WTC11 (cell line): ENCODE data around the gene SNX15. TPM values are rescaled to one million over a fixed set of nuclear protein-coding genes. Genes with fewer than 3 reads are reported as not detected.

Source experiments
- ATAC-seq: fragments of 200-7000 bp; cut with Tn5 transposase; 2 replicates; pipeline ENCODE4 v1.10.0; 2021; ENCODE audit warnings: mild to moderate bottlenecking, moderate library complexity
- CTCF ChIA-PET: fragments of 300-600 bp; sonication (Branson Sonifier 250); formaldehyde crosslinking; loops from one replicate; lab custom pipeline; 2021; ENCODE audit warnings: antibody characterized with exemption; lab: Charles Lee
- POLR2A ChIA-PET: fragments of 350-600 bp; sonication (Branson Sonifier 250); formaldehyde crosslinking; loops from one replicate; lab custom pipeline; 2021; ENCODE audit warnings: antibody characterized with exemption; lab: Charles Lee
- DNase-seq: peaks from one replicate; pipeline ENCODE4 v3.0.0; 2021; ENCODE audit warnings: low spot score
- H3K27ac Mint-ChIP-seq: 2 replicates; pipeline ENCODE4 v1.8.0; 2021; ENCODE audit warnings: mixed read lengths
- H3K27me3 Mint-ChIP-seq: 2 replicates; pipeline ENCODE4 v1.8.0; 2021; ENCODE audit warnings: low read depth, mild to moderate bottlenecking, moderate library complexity, mixed read lengths
- H3K36me3 Mint-ChIP-seq: 2 replicates; pipeline ENCODE4 v1.8.0; 2021; ENCODE audit warnings: mixed read lengths
- H3K4me1 Mint-ChIP-seq: 2 replicates; pipeline ENCODE4 v1.8.0; 2022; ENCODE audit warnings: mixed read lengths
- H3K4me3 Mint-ChIP-seq: 2 replicates; pipeline ENCODE4 v1.8.0; 2021; ENCODE audit warnings: mild to moderate bottlenecking, moderate library complexity, mixed read lengths
- H3K9me3 Mint-ChIP-seq: 2 replicates; pipeline ENCODE4 v1.8.0; 2021; ENCODE audit warnings: mixed read lengths
- AFF4 ChIP-seq: sonication (generic); formaldehyde crosslinking; IDR thresholded peaks from 2 replicates; pipeline ENCODE4 v1.8.1; 2023; ENCODE audit warnings: mild to moderate bottlenecking, missing genetic modification reagents, borderline replicate concordance
- ESRRA ChIP-seq: sonication (generic); formaldehyde crosslinking; IDR thresholded peaks from 2 replicates; pipeline ENCODE4 v1.8.1; 2022; ENCODE audit warnings: mild to moderate bottlenecking, missing genetic modification reagents, borderline replicate concordance
- FOXP1 ChIP-seq: sonication (generic); formaldehyde crosslinking; IDR thresholded peaks from 2 replicates; pipeline ENCODE4 v1.8.0; 2022; ENCODE audit warnings: missing genetic modification reagents, mild to moderate bottlenecking, moderate library complexity, borderline replicate concordance
- GTF2I ChIP-seq: fragments of 250-450 bp; sonication (Bioruptor Pico); conservative IDR thresholded peaks from 2 replicates; pipeline ENCODE4 v1.4.0; 2021; ENCODE audit warnings: mild to moderate bottlenecking
- MAX ChIP-seq: sonication (generic); formaldehyde crosslinking; IDR thresholded peaks from 2 replicates; pipeline ENCODE4 v1.8.0; 2022; ENCODE audit warnings: mild to moderate bottlenecking, missing genetic modification reagents
- NR2C2 ChIP-seq: sonication (generic); formaldehyde crosslinking; IDR thresholded peaks from 2 replicates; pipeline ENCODE4 v1.8.0; 2022; ENCODE audit warnings: mild to moderate bottlenecking, missing genetic modification reagents
- PRDM15 ChIP-seq: sonication (generic); formaldehyde crosslinking; IDR thresholded peaks from 2 replicates; pipeline ENCODE4 v1.8.0; 2022; ENCODE audit warnings: missing genetic modification reagents
- TEAD1 ChIP-seq: sonication (generic); formaldehyde crosslinking; IDR thresholded peaks from 2 replicates; pipeline ENCODE4 v1.8.0; 2022; ENCODE audit warnings: mild to moderate bottlenecking, missing genetic modification reagents
- USF2 ChIP-seq: sonication (generic); formaldehyde crosslinking; IDR thresholded peaks from 2 replicates; pipeline ENCODE4 v1.8.1; 2023; ENCODE audit warnings: mild to moderate bottlenecking, missing genetic modification reagents, moderate library complexity
- ZNF423 ChIP-seq: fragments of 250-450 bp; sonication (Bioruptor Pico); IDR thresholded peaks from 2 replicates; pipeline ENCODE4 v2.1.2; 2022; ENCODE audit warnings: mild to moderate bottlenecking, moderate library complexity
- total RNA-seq: library from RNA; stranded (reverse); gene quantifications from 3 replicates; pipeline ENCODE4 v1.2.3, GENCODE V29; 2021
- TF ChIP-seq, protein P1 (sequence below): sonication (generic); formaldehyde crosslinking; IDR thresholded peaks from 2 replicates; pipeline ENCODE4 v1.8.0; 2022; ENCODE audit warnings: mild to moderate bottlenecking, missing genetic modification reagents
- TF ChIP-seq, protein P2 (sequence below): sonication (generic); formaldehyde crosslinking; IDR thresholded peaks from 2 replicates; pipeline ENCODE4 v1.8.0; 2022; ENCODE audit warnings: mild to moderate bottlenecking, missing genetic modification reagents

The SNX15 gene
- total RNA-seq, 1 experiment from 2014 or later, result 17.6 TPM

DNA sequence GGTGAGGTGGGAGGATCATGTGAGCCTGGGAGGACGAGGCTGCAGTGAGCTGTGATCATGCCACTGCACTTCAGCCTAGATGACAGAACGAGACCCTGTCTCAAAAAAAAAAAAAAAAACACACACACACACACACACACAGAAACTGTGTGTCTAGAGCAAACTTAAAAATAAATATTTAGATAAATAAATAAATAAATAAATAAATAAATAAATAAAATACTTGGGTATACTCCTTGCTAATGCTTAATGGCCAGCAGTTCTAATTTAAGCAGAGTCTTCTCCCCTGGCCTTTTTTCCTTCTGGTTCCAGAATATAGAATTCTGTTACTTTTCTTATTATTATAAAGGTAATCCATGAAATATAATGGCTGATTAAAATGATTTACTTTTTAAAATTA is 18.4 kb upstream of the SNX15 start:
- Mint-ChIP-seq H3K36me3 (no peaks in the 10 kb centered on the region), H3K27ac (no peak overlapping the region), H3K4me3 (no peak overlapping the region), H3K9me3 (no peaks in the 10 kb centered on the region), H3K4me1 (peaks cover 7% of the 10 kb centered on the region), H3K27me3 (no peaks in the 10 kb centered on the region)
- TF ChIP-seq FOXP1 (no peak), PRDM15 (CRISPR knock-in tag) (no peak), USF2 (CRISPR knock-in tag) (no peak), GTF2I (CRISPR knock-in tag) (no peak), NR2C2 (no peak), ZNF423 (CRISPR knock-in tag) (no peak), AFF4 (CRISPR knock-in tag) (no peak), ESRRA (no peak), MAX (CRISPR knock-in tag) (no peak), TEAD1 (CRISPR knock-in tag) (no peak)
- TF ChIP-seq, protein P1, sequence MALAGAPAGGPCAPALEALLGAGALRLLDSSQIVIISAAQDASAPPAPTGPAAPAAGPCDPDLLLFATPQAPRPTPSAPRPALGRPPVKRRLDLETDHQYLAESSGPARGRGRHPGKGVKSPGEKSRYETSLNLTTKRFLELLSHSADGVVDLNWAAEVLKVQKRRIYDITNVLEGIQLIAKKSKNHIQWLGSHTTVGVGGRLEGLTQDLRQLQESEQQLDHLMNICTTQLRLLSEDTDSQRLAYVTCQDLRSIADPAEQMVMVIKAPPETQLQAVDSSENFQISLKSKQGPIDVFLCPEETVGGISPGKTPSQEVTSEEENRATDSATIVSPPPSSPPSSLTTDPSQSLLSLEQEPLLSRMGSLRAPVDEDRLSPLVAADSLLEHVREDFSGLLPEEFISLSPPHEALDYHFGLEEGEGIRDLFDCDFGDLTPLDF (CRISPR knock-in tag), result no peak
- TF ChIP-seq, protein P2, sequence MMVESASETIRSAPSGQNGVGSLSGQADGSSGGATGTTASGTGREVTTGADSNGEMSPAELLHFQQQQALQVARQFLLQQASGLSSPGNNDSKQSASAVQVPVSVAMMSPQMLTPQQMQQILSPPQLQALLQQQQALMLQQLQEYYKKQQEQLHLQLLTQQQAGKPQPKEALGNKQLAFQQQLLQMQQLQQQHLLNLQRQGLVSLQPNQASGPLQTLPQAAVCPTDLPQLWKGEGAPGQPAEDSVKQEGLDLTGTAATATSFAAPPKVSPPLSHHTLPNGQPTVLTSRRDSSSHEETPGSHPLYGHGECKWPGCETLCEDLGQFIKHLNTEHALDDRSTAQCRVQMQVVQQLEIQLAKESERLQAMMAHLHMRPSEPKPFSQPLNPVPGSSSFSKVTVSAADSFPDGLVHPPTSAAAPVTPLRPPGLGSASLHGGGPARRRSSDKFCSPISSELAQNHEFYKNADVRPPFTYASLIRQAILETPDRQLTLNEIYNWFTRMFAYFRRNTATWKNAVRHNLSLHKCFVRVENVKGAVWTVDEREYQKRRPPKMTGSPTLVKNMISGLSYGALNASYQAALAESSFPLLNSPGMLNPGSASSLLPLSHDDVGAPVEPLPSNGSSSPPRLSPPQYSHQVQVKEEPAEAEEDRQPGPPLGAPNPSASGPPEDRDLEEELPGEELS (CRISPR knock-in tag), result no peak
- ATAC-seq (no peak), DNase-seq (no peak)
- CTCF ChIA-PET, result interaction anchor here (1.4 kb wide), 1 partner anchor 12 kb away, joined by 9 read pairs; the partner anchor contains the start of gene BATF2
- POLR2A ChIA-PET, result no interaction called here
